HTR-8/SVneo (cell line): Measurements from ENCODE around the gene NTNG1.

Experiments used
- DNase-seq: peaks from one replicate; pipeline ENCODE4 v3.0.0; 2011; ENCODE audit warnings: low spot score, mixed read lengths; ENCODE audit not compliant: insufficient read length
- FAIRE-seq: peaks from 2 replicates; lab custom pipeline; 2011; peaks lifted over from hg19 to GRCh38; lab: Jason Lieb, UNC

The NTNG1 gene

GRCh38 chr1:107251839-107252238, 111.0 kb downstream of the NTNG1 start:
- FAIRE-seq (no peak), DNase-seq (no peak)

GRCh38 chr1:107252271-107252670, 111.4 kb downstream of the NTNG1 start:
- no peak for FAIRE-seq
- no peak for DNase-seq

DNA sequence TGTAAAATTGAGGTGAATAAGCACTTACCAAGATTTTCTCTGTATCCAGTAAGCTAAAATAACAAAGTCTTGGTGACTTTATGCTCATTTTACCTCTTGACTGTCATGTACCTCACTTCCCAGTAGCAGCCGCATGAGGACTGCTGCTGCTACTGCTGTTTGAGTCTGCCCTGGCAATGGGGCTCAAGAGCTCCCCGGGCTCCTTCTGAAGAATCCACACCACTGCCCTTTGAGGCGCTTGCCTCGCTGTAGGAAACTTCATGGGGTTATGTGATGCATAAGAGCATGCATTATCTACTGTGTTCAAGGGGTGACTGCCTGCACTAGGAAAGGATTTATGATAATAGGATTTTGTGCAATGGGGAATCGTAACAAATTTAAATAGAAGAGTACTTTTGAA, 113.5 kb downstream of the NTNG1 start:
- FAIRE-seq: no peak
- DNase-seq: no peak

DNA sequence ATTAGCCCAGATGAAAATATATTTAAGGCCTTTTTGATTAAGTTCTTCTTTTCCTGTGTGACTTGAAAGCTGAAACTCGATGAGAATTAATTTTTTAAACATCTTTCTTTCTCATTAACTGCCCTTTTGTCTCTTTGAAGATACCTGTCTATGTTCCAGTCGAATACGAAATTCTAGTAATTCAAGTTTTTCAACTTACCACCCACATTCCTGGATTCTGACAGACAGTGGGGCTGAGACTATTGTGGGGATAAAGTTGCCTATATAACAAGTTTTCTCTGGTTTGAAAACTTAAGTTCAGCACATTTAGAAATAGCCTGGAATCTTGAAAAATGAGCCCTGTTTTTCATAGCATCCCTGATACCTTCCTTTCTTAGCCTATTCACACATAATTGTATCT, 114.6 kb downstream of the NTNG1 start:
- no peak for FAIRE-seq
- no peak for DNase-seq

DNA sequence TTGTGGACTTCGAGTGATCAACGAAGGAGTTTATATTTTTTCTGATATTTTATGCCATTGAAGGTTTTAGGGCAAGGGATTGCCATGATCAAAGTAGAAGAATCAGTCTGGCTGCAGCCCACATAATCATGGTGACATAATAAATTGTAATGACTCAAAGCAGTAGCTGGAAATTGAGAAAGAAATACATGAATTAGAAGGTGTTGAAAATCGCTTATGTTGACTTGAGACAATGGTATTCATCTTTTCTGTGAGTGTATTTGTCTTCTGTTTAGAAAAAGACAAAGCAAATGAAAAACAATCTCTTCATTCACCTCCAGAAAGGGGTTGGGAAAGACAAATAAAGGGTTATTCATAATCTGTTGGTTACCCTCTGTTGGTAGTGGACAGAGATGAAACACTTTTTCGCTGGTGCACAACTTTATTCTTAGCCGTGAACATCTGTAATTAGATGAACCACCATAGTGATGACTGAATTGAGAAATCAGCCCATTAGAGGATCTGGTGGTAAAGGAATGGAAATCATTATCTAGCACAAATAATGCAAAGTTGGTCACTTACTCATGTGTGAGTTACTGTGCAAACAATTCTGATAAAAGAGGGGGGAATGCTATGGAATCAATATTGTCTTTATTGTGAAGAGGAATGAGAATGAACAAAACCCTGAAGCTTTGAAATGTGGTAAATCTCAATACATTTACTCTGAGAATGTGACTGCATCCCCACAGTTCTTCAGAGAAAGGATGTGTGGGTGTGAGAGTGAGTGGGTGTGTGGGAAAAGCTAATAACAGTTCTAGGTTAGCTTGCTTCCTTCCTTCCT, 121.8 kb downstream of the NTNG1 start:
- FAIRE-seq (no peak), DNase-seq (no peak)

GRCh38 chr1:107263291-107263915, 122.6 kb downstream of the NTNG1 start:
- FAIRE-seq: no peak
- DNase-seq: no peak

- DNase-seq (no peak), FAIRE-seq (no peak)
Observed at GRCh38 chr1:107264007-107264406, 123.2 kb downstream of the NTNG1 start.

DNA sequence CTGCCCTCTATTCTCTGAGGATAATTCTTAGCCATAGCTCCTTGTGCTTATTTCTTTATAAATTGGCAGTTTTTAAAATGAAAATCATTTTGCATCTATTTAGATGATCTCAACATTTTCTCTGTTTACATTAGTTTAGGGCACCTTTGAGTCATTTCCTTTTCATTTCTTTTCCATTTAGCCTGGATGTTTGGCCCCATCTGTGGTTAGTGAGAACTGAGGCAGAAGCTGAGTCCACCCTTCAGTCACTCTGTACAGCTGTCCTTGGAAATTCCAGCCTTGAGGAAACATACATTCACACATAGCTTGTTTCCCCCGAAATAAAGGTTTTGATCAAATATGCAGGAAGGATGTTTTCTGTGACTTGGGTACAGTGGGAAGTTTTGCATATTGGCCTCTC, 123.7 kb downstream of the NTNG1 start:
- FAIRE-seq (no peak), DNase-seq (no peak)

DNA sequence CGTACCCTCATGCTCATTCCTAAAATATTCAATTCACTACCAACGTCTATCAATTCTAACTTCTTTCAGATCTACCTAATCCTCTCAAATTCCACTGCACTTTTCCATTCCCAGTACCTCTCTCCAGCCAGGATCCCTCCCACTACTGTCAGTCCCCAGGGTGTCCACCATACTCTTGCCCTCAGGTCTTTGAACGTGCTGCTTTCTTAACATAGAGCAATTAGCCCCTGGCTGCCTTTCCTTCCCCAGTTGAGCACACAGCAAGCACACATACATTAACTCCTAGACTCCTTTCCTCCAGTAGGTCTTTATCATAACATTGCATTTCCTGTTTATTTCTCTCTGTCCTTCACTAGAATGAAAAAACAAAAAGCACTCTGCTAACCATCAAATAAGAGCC, 126.7 kb downstream of the NTNG1 start:
- DNase-seq (no peak), FAIRE-seq (no peak)

DNA sequence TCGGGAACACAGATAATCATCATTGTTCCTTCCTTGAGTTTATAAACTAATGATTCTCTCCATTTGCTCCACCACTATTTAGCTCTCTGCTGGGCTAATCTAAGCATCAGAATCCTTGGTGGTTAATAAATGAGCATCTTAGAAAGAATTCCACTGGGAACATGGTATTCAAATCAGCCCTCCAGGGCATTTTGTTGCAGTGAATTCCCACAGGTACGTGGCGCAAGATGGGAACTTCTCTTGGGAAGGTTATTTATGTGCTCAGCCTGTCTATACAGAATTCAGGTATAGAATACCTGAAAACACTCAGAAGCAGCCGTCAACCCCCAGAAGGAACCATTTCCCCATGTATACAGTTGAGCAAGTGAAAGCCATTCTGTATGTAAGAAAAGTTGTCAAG, 131.5 kb downstream of the NTNG1 start:
- DNase-seq (no peak), FAIRE-seq (no peak)

DNA sequence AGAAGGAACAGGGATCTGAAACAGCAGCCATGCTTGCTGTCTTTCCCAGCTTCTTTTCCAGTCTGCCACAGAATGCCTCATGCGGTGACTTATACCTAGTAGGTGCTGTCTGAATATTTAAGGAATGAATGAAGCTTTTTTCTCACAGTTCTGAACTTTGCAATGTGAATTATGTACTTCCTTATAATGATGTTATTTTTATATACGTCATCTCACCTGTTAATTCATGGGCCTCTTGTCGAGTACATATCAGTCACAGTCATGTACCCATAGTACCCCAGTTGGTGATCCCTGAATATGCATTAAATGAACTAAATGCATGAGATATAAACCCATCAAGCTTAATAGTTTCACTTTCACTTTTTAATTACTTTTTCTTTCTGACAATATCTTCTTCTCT, 132.7 kb downstream of the NTNG1 start:
- FAIRE-seq: no peak
- DNase-seq: no peak

DNA sequence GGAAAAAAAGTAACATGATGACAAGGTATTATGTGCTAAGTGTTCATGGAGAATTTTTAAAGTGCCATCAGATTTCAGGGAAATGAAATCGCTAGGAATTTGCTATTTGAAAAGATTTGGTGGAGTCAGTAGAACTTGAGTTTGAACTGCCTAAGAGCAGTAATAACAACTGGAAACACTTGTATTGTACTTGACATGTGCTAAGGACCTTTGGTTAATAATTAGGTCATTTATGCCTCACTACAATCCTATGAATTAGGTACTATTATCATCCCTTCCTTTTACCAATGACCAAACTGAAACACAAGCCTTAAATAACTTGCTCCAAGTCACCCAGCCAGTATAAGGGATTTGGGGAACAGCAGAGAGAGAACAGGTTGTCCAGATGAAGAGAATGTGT, 133.4 kb downstream of the NTNG1 start:
- no peak for FAIRE-seq
- no peak for DNase-seq

DNA sequence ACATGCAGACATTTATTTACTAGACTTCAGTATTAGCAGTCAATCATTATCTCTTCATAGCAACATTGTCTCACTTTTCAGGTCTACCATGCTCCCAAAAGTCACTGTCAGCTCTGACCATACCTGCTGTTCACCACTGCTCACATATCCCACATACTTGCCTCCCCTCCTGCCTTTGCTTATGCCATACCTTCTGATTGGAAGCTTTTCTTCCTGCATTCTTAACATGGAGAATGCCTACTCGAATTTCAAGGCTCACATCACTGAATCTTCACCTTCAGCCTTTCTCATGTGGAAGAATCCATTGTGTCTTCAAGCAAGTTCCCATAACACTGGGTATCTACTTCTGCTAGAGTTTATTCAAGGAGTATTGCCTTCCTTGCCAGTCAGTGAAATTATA, 135.4 kb downstream of the NTNG1 start:
- no peak for FAIRE-seq

DNA sequence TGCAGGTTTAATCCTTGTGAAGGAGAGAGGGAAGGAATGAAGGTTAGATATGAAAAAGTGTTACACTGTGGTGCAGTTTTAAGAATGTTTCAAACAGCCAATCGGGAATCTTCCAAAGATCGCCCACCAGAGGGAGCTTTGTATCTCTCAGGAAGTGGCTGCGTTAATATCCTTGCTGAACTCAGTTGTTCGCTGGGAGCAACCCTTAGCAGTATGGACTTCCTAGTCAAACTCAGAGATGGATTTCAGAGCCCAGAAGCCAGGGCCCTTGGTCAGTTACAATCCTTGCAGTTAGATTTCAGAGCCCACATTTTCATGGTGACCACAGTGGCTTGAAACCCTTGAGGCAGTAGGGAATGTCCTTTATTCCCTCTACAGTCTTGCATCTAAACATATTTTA, 136.2 kb downstream of the NTNG1 start:
- DNase-seq (no peak), FAIRE-seq (no peak)

More for the DNA sequence above, 135.4 kb downstream of the NTNG1 start:
- DNase-seq: no peak

DNA sequence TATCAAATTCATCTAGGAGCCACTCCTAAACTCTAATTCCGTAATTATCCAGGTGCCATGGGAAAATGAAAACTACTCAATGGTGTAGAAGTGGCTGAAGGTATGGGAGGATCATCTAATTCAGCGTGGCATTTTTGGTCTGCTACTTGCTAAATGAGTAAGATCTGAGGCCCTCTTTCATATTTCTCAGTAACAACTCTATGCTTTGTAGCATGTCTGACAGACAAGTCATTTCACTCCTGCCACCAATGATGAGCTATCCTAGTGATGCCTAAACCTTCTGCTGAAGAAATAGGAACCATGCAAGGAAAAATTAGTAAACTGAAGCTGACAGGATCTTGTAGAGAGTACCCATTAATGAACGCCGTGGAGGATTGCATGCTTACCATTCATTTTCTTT, 145.3 kb downstream of the NTNG1 start:
- DNase-seq (no peak), FAIRE-seq (no peak)

- FAIRE-seq: no peak
- no peak for DNase-seq
Observed at GRCh38 chr1:107291987-107292386, 151.1 kb downstream of the NTNG1 start.

GRCh38 chr1:107293901-107294613, 153.2 kb downstream of the NTNG1 start:
- DNase-seq (no peak), FAIRE-seq (no peak)

- no peak for FAIRE-seq
- no peak for DNase-seq
Observed at GRCh38 chr1:107294686-107295085, 153.8 kb downstream of the NTNG1 start.

DNA sequence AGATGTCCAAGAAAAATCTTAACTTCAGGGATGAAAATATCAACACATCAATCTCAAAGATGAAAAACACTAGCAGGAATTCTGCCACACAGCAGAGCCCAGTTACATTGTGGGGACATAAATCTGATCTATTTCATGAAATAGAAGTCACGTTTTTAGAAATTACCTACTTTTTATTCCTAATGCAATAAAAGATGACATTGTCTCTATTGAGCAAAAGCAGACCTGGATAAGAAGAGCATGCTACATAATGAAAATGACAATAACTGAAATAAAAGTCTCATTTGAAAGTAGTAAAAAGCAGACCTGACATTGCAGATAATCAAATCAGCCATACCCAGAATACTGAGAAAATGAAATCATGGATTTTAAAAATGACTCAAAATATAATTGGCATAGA, 156.8 kb downstream of the NTNG1 start:
- DNase-seq (no peak), FAIRE-seq (no peak)

- FAIRE-seq: no peak
- no peak for DNase-seq
Observed at GRCh38 chr1:107298526-107298925, 157.7 kb downstream of the NTNG1 start.

GRCh38 chr1:107299521-107299920, 158.7 kb downstream of the NTNG1 start:
- FAIRE-seq: no peak
- DNase-seq: no peak
